GM21529 (cell line): ENCODE results near the gene ACACA.

Source experiments
- ATAC-seq: cut with Tn5 transposase; IDR thresholded peaks from one replicate; pipeline ENCODE4 v1.9.1; 2021; ENCODE audit not compliant: unreplicated experiment

The ACACA gene

DNA sequence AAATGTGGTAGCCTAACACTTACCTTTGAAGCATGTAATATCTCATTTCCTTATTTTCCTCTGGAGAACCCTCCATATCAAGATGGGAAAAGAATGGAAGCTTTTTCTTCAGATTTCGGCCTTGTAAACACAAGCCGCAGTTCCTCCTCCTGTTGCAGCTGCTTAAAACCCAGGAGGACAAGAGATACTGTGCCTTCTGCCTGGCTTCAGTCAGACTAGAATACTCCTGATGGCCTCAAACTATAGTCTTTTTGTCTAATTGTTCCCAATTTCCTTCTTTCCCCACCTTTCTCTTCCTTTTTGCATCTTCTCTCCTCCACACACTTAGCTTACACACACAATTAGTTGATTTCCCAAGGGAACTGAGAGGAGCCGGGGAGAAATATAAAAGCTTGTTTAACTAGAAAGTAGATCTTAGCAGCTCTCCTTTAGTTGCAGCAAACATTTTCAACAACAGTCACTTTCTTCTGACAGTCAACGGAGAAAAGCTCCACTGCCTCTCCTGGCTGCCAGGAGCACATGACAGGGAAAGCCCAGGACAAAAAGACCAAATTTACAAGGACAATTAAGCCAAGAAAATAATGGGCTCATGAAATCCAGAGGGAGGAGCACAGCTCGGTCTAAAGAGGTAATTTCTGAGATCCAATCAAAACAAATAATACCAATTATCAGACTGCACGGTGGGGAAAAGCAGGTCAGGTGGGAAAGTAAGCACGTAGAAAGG, 107.2 kb downstream of the ACACA start:
- no peak for ATAC-seq

DNA sequence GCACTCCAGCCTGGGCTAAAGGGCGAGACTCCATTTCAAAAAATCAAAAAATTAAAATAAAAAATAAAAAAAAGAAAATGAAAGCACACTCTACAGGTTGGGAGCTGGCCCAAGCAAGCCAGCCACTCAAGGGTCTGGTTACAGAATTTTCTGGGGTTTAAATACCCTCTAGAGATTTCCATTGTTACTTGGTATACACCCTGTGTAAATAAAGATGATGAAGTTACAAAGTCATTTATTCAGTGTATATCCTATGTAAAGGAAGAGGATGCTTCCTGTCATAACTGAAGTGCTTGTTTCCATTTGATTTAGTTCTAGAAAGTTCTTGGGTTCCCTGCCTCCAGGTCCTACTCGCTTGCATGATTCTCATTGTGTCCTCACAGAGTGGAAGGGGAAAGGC, 110.7 kb downstream of the ACACA start:
- no peak for ATAC-seq

DNA sequence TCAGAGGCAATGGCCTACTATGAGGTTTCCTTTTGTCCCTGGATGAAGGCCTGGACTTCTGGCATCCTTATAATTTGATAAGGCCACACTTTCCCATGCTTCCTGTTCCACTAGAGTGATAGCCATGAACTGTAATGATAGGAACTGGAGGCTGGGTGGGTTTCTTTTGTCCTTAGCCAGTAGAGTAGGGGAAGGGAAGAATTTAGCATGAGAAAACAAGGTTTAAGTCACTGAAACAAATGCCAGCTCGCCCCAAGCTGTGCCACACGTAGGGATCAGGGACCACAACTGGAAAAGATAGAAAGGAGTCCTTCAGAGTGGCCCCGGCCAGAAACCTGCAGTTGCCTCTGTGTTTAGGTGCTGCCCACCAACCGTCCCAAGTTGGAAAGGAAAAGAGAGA, 111.7 kb downstream of the ACACA start:
- ATAC-seq = no peak

DNA sequence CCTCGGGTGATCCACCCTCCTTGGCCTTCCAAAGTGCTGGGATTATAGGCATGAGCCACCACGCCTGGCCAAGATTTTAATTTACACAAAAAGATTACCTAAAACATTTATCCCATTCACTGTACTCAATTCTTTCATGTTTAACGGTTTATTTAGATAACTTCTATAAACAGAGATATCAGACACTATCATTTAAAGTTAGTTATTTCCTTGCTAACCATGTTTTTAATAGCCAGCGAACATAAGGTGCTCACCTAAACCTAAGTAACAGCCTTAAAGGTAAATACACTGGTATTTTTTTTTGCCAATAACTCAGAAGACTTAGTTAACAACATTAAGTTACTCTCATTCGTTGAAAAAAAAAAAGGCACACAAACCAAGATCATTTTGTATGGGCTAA, 112.9 kb downstream of the ACACA start:
- ATAC-seq = no peak

DNA sequence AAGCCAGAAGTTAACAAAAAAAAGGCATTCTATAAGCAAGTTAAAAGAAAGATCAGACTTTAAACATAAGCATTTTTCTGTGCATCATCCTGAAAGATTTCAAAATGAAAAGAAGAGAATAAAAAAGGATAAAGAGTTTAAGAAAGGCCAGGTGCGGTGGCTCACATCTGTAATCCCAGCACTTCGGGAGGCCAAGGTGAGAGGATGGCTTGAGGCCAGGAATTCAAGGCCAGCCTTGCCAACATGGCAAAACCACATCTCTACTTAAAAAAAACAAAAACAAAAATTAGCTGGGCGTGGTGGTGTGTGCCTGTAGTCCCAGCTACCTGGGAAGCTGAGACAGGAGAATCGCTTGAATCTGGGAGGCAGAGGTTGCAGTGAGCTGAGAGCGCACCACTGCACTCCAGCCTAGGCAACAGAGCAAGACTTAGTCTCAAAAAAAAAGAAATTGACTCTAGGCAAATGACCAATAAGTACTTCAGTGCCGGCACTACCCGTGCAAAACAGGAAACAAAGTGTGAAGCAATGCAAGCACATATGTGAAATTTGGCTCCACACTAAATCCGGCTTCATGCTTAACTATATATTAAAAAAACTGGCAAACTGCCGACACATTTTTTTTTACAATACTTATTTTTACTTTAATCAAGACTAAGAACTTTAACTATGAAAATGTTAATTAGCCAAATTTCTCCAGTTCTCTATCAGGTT, 114.1 kb downstream of the ACACA start:
- no peak for ATAC-seq

DNA sequence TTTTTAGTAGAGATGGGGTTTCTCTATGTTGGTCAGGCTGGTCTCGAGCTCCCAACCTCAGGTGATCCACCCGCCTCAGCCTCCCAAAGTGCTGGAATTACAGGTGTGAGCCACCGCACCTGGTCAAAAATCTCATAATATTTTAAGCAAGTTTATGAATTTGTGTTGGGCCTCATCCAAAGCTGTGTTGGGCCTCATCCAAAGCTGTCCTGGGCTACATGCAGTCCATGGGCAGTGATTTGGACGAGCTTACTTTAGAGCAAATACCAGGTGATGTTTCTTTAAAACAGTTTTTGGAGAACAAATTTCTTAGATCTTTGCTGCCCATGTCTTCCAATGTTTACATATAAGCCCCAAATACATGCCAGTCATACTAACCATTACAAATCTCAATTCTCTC, 115.3 kb downstream of the ACACA start:
- no peak for ATAC-seq

DNA sequence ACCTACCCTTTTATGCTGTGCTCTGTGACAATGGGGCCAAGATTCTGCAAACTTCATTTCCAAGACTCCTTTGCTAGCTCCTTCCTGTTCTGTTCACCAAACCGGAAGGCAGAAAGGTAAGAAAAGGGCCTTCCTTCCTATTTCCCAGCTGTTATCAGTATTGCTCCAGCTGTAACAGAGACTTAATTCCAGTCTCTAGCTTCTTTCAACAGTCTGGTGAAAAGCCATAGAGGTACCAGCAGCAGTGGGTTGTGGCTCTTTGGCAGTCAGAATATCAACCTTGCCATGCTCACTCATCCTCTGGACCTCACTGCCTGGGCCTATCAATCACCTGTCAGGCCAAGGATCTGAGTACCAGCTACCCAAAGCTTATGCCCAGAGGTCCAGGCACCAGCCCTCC, 120.2 kb downstream of the ACACA start:
- ATAC-seq = no peak

DNA sequence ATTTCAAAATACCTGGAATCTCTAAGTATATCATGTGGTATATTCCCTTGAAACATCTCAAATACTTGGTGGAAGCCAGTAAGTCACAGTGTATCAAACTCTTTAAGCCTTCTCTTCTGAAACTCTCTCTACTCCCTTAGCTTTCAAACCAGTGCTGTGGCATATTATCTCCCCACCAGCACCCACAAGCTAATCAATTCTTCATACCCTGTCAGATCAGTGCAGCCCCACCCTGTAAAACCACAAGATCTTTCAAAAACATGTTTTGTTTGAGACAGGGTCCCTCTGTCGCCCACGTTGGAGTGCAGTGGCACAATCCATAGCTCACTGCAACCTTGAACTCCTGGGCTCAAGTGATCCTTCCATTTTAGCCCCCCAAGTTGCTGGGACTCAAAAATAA, 122.4 kb downstream of the ACACA start:
- no peak for ATAC-seq

DNA sequence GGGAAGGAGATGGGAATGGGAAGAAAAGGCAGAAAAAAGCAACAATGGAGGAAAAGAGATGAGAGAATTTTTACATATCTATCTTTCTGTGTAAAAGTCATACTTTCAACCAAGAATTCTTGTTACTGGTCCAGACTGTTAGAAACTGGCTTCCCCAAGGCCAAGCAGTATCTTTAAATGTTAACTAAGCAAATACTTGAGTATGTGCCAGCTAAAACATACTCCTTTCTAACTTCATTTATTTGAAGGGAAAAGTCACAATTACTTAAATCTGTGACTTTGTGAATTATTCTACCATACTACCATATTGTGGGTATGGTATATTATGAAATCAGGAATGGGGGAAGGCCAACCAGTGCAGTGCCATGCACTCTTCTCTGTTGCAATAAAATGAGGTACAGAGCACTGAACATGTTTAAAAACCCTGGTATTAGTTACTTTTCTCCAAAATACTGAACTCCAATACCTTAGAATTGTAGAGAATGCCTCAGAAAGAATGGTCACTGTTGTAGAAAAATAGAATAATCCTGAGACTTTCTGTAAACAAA, 123.1 kb downstream of the ACACA start:
- ATAC-seq = no peak

DNA sequence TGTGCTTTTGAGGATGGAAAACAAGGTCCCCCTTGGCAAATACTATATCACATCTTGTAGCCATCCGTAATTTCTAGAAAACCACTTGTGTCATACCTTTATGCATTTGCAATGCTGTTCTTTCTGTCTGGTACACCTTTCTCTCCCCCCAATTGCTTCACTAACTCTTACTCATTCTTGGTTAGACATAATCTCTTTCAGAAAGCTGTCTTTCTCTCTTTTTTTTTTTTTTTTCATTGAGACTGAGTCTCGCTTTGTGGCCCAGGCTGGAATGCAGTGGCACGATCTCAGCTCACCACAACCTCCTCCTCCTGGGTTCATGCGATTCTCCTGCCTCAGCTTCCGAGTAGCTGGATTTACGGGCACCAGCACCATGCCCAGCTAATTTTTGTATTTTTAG, 125.8 kb downstream of the ACACA start:
- no peak for ATAC-seq

DNA sequence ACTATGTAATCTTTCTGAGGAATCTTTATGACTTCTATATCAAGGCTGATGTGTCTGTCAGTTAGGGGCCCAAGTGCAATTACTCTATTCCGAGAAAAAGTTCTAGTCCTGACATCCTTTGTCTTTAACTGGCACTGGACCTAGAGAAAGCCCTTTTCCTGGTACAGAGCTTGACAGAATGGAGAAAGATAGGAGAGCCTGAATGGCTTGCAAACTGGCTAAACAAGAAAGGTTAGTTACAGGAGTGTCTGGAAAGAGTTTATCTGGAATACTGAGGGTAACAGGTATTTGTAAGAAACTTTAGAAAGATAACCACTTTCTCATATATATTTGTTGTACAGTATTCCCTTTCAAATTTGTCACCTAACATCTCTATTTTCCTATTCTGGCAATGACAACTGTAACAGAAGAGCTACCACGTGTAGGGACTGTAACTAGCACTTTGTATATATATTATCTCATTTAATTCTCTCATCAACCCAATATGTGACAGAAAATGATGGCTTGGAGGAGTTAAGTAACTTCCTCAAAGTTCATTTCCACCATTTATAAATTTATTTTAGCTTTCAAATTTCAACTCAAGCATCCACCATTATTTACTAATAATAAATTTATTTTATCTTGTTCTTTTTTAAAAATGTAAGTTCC, 128.3 kb downstream of the ACACA start:
- ATAC-seq = no peak

DNA sequence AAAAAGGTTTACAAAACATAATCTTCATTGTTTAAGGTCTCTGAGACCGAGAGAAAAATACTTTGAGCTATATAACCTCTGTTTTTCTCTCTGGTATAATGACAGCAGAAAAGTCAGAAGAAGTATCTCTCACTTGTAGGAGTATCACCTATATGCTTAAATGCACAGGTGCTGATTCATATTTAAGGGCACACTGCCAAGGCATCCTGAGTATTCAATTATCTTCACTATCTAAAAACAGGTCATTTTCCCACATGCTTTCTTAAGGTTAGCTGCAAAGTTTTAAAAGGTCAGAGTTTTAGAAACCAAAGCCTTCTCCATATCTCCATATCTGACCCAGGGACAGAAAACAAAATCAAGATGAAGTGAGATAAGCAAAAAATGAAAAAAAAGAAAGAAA, 130.2 kb downstream of the ACACA start:
- no peak for ATAC-seq

DNA sequence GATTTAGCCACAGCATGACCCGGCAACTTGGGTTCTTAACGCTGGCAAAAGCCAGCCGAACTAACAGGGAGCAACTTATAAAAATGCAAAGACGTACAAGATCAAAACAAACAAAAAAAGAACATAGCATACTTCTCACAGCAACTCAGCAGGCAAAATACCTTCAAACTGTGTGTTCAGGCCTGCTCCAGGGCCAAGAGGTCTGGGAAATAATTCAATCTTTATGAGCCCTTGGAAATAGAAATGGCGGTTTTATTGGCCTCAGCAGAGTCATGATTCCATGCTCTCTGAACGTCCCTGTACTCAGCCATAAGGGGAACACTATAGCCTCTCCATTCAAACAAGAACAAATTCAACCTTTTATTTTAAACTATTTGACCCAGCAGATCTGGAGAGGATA, 132.2 kb downstream of the ACACA start:
- ATAC-seq = no peak

DNA sequence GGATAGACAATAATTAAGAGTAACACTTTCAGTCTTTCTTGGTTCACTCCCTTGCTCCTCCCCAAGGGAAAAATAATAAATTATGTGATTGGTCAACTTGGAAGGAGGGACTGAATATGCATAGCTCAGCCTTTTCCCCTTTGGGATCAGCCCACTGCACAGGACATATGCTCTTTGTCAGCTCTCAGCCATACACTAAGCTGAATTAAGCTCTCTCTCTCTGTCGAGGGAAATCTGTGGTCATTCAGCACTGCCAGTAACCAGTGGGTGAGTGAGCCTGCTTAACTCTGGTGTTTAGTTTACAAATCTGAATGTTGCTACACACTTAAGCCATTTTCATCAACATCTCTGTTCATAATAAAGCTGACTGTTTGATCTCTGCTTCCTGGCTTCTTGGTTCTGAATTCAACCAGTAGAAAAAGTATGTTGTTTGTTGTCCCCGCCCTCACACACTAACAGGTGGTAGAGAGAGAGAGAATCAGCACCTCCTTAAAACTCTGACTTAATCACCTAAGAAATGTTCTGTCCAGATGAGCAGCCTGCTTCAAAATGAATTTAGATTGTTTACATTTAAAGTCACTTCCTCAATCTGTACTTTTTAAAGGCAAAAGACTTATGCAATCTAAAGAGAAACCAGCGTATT, 133.1 kb downstream of the ACACA start:
- ATAC-seq = no peak

DNA sequence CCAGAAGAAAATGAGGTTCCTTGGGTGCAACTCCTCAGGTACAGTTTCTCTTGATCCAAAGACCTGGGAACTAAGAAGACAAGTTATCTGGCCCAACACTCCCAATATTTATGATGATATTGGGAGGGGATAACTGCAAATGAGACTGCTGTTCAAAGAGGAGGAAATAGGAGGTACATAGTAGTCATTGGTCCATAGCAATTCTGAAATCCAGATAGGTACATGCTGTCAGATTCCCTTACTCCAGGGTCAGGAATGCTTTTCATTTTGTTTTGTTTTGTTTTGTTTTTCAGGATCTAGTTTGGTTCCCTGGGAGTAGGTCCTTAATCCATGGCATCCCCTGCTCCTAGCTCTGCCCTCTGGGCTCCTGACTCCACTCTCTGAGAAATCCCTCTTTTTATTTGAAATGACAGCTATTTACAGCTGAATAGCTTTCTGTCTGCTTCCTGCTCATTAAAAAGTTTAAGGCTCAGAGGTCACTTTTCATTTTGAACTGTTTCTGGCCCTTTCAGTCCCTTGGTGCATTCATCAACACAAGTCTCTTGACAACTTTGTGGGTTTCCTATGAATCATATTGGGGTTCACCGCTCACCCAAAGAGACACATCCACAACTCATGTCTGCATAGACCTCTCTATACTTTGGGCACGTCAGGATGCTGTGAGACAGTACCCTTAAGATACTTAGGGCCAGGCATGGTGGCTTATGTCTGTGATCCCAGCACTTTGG, 141.0 kb downstream of the ACACA start:
- ATAC-seq = no peak

DNA sequence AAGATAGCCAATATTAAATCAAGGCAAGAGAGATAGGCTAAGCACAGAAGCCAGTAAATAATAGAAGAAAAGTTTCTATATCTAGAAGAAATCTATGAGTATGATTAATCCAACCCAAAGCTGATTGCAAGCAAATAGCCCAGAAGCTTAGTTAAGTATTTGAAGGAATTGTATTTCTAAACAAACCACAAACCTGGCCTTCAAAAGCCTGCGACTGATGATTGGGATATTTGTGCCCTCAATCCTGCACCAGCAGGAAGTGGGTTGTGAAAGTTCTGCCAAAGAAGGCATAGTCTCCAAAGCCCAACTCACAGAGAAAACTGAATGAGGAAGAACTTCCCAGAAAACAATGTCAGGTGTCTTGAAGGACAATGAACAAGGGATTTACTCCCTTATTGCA, 145.3 kb downstream of the ACACA start:
- ATAC-seq = no peak

DNA sequence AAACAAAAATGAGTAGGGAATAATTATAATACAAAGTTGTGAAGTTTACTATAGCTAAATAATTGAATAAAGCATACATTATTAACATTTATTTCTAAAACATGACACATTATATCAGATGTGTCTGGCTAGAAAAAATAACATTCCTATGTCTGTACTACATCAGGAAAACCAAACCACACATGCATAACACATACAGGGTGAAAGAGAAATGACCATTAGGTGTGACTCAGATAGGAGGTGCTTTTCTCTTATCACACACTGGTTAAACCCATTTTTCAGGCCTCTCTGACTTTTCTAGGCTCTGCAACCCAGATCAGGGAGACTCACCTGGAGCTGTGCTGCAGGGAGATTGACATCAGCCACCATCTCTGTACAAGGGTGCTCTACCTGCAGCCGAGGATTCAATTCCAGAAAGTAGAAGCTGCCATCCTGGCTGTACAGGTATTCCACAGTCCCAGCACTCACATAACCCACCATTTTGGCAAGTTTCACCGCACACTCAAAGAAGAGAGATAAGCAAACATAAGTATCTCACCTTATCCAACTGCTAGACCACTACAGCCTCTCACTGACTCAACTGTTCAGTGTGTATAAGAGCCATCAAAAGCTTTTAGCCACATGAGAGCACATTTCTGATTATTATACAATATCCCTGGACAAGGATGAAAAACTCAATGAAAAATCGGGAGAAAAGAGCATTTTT, 147.5 kb downstream of the ACACA start:
- ATAC-seq = no peak

DNA sequence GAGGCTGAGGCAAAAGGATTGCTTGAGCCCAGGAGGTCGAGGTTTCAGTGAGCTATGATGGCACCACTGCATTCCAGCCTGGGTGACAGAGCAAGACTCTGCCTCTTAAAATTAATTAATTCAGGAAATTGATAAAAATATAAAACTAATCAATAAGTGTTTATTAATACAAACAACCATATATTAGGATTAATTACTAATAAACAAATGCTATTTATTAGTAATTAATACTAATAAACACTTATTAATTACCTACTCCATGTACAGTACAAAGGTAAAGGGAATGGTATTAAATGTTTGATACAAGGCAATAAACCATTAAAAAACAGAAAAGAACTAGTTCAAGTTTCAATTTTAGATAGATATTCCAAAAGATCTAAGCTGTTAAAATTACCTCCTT, 150.0 kb downstream of the ACACA start:
- ATAC-seq = no peak

DNA sequence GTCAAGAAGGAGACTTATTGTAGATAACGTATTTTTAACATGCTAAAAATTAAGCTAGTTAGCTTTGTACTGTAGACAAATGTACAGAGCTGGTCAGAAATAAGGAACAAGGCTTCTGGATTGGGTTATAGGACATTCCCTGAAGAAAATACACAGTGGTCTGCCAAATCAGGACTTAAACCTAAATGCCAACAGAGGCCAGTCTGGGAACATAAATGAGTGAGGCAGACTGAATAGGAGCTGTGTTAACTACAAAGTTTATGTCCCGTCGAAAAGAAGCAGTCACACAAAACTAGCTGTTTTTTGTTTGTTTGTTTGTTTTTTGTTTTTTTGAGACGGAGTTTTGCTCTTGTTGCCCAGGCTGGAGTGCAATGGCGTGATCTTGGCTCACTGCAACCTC, 151.2 kb downstream of the ACACA start:
- ATAC-seq = no peak

DNA sequence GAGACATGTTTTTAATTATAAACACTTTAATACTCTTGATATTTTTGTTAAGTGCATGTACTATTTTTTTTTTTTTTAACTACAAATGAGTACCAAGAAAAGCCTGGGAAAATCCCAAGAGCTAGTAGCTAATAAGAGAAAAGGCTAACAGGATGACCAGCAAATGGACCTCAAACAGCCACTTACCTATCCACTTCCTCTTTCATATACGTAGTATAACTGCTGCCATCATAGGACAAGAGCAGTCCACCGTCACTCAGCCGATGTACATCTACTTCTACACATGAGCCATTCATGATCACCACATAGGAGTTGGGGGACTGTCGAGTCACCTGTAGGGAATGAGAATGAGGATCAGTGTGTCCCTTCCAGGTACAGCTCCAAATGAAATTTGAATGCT, 158.8 kb downstream of the ACACA start:
- no peak for ATAC-seq
